ENCODE measurements around the gene DDIAS.

GRCh38 chr11:82972103-82972502 is 70.6 kb downstream of the DDIAS start:
- TF ChIP-seq POLR2A (IDR thresholded peaks at IDR 0.05) (no peak), CTCF (IDR thresholded peaks at IDR 0.05) (no peak), POLR2AphosphoS5 (IDR thresholded peaks at IDR 0.05) (no peak)

All from breast epithelium (tissue), 3 donors.